Right lung (tissue), 10 donors: ENCODE results near the gene TMF1. TPM values are rescaled to one million over a fixed set of nuclear protein-coding genes. Genes with fewer than 3 reads are reported as not detected.

Experiments used
- DNase-seq, 2 donors: peaks; one replicate each; pipeline ENCODE4 v3.0.0-alpha.2; 2013
- long read RNA-seq, 8 donors: transcript quantifications; one replicate each; lab custom pipeline, GENCODE V29; 2026
- polyA plus RNA-seq, 5 donors: library from polyadenylated mRNA; unstranded; fragments of 120-200 nt; gene quantifications; one replicate each; pipeline versions ENCODE4 v1.2.1 to v1.2.3, GENCODE V29; 2013; ENCODE audit warnings: inconsistent platforms in 1 of 5, low replicate concordance in 1 of 5; ENCODE audit not compliant: insufficient read length in 5 of 5, insufficient read depth in 1 of 5

The TMF1 gene, protein sequence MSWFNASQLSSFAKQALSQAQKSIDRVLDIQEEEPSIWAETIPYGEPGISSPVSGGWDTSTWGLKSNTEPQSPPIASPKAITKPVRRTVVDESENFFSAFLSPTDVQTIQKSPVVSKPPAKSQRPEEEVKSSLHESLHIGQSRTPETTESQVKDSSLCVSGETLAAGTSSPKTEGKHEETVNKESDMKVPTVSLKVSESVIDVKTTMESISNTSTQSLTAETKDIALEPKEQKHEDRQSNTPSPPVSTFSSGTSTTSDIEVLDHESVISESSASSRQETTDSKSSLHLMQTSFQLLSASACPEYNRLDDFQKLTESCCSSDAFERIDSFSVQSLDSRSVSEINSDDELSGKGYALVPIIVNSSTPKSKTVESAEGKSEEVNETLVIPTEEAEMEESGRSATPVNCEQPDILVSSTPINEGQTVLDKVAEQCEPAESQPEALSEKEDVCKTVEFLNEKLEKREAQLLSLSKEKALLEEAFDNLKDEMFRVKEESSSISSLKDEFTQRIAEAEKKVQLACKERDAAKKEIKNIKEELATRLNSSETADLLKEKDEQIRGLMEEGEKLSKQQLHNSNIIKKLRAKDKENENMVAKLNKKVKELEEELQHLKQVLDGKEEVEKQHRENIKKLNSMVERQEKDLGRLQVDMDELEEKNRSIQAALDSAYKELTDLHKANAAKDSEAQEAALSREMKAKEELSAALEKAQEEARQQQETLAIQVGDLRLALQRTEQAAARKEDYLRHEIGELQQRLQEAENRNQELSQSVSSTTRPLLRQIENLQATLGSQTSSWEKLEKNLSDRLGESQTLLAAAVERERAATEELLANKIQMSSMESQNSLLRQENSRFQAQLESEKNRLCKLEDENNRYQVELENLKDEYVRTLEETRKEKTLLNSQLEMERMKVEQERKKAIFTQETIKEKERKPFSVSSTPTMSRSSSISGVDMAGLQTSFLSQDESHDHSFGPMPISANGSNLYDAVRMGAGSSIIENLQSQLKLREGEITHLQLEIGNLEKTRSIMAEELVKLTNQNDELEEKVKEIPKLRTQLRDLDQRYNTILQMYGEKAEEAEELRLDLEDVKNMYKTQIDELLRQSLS
- polyA plus RNA-seq, result 10 to 100 TPM; 26.2 to 57.0 (median 54.5) TPM
- long read RNA-seq, donor 1, full-length matches to known transcripts, result 2 of 28 reads
- long read RNA-seq, donor 1, partial matches to known transcripts, result 26 of 28 reads
- long read RNA-seq, donor 1, other reads (novel, unspliced or antisense), result 0 of 28 reads
- long read RNA-seq, donor 2, partial matches to known transcripts, result 6 of 6 reads
- long read RNA-seq, donor 2, other reads (novel, unspliced or antisense), result 0 of 6 reads
- long read RNA-seq, donor 3, full-length matches to known transcripts, result 2 of 236 reads
- long read RNA-seq, donor 3, partial matches to known transcripts, result 228 of 236 reads
- long read RNA-seq, donor 3, other reads (novel, unspliced or antisense), result 6 of 236 reads
- long read RNA-seq, donor 4, full-length matches to known transcripts, result 1 of 13 reads
- long read RNA-seq, donor 4, partial matches to known transcripts, result 12 of 13 reads
- long read RNA-seq, donor 4, other reads (novel, unspliced or antisense), result 0 of 13 reads
- long read RNA-seq, donor 5, full-length matches to known transcripts, result 2 of 33 reads
- long read RNA-seq, donor 5, partial matches to known transcripts, result 31 of 33 reads
- long read RNA-seq, donor 5, other reads (novel, unspliced or antisense), result 0 of 33 reads
- long read RNA-seq, donor 6, full-length matches to known transcripts, result 1 of 25 reads
- long read RNA-seq, donor 6, partial matches to known transcripts, result 24 of 25 reads
- long read RNA-seq, donor 6, other reads (novel, unspliced or antisense), result 0 of 25 reads
- long read RNA-seq, donor 7, full-length matches to known transcripts, result 2 of 2 reads
- long read RNA-seq, donor 7, partial matches to known transcripts, result 0 of 2 reads
- long read RNA-seq, donor 7, other reads (novel, unspliced or antisense), result 0 of 2 reads
- long read RNA-seq, donor 8, result 0 reads

DNA sequence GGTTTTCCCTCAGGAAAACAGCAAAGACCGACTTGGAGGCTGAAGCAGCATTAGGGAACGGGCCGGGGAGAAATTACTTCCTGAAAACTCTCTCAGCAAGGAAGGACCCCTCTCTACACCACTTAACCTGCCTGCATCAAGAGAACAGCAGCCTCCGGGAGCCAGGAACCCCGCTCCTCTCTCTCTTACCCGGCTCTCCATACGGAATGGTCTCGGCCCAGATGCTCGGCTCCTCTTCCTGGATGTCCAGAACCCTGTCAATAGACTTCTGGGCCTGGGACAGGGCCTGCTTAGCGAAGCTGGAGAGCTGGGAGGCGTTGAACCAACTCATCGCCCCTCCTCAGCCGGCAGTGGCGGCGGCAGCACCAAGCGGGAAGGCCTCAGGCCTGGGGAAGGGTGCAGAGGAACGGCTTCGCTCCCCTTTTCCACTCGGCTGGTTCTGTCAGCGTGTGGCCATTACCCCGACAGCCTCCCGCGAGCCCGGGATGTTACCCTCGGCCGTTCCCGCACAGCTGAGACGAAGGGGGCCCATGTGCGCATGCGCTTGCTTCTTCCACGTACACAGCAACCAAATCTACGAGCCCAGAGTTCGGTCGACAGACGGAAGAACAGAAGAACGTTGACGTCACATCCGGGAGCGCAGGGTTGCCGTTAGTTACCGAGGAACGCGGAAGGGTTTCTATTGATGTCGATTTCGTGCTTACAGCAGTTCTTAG is at the start of gene TMF1:
Gene TMF1, minus strand, starts transcription at position 578 of the 716 bp plus-strand sequence. Its CDS starts 247 bp downstream, at position 331.
- peak; percentile 98 to 99 for DNase-seq

DNA sequence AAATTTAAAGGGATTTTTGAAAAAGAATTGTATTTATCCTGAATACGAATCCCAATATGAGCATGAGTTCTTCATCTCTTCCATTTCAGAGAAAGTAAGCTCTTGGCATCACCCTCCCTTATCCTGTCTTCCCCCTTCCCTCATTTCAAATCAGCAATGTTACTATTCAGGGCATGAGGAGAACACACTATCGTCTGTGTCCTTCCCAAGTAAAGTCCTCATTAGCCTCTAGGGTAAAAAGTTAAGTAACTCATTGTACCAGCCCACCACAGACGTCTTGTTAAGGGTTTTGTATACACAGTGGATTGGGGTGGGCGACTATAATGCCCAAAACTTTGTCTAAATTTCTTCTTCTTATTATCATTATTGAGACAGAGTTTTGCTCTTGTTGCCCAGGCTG is 47.4 kb upstream of the TMF1 start:
- DNase-seq, result no peak

DNA sequence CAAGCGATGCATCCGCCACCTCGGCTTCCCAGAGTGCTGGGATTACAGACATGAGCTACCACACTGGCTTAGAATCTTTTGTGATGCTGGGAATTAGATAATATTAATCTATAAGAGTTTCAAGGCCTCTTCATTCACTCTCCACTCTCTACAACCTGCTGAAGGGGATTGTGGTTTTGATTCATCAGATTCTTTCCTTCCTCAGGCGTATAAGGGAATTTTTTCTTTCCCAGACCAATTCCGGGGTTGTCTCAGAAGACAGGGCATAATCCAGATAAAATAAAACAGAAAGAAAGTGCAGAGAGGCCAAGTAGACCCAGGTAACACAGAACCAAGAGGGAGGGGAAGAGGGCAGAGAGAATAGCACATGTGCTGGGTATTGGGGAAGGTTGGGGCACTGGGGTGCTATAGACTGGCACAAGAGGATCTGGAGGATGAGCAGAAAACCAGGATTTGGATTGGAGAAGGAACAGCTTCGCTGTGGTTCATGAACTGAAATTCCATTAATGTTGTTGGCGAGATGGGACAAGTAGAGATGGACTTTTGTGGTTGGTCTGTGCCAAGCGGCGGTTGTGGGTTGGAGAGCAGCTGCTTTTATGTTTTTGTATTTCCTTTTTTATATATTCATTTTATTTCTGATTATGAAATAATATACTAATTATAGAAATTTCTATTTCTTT is 45.4 kb upstream of the TMF1 start:
- no peak for DNase-seq

DNA sequence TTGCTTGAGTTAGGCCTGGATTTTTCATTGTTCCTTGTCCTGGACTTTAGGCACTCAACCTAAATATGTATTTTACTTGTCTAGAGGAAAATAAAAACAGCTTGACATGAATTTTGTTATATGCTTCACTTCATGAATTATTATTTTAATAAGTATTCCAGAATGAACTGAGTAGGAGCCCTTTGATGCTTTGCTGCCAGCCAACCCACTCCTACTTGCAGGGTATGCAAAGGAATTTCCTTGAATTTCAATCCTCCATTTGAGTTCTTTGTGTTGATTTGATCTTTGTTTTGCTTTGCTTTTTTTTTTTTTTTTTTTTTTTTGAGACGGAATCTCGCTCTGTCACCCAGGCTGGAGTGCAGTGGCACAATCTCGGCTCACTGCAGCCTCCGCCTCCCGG is 44.2 kb upstream of the TMF1 start:
- no peak for DNase-seq

DNA sequence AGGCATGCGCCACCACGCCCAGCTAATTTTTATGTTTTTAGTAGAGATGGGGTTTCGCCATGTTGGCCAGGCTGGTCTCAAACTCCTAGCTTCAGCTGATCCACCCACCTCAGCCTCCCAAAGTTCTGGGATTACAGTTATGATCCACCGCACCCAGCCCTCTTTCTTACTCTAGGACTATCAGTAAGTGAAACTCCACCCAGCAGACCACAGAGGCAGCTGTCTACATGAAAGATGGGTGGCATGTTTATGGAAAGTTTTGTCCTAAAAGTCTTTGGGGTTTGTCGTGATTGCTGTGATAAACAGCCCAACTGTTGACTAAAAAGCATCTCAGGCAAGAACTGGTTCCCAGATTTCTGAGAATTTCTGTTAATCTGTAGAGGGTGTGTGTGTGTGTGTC is 43.5 kb upstream of the TMF1 start:
- no peak for DNase-seq

DNA sequence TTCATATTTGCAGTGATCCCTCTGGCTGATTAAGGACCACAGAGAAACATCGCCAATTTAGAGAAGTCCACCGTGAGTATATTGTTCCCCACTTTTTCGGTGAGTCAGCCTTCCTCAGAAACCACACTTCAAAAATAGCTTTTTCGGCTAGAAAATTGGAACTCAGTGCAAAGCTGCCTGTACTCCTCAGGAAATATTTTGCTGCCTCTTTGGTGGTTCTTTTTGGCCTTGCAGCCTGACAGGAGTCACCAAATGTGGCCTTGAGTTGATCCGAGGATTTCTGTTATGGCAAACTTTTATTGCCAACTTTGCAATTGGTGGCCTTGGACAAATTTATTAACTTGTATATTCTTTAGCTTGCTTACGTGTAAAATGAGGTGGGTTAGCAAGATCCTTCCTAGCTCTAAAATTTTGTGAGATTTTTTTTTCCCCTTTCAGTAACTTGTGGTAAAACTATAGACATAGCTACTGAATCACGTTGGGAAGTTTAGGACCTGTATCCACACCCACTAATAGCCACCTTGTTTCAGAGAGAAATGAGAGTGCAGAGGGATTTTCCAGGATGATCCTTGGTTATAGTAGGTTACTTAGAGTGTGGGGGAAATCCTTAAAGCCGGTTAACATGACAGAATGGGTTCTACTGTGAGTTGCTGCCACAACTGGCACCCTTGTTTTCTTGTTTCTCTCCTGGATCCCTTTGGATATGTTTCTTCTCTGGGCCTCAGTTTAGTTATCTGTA is 42.5 kb upstream of the TMF1 start:
- no peak for DNase-seq

DNA sequence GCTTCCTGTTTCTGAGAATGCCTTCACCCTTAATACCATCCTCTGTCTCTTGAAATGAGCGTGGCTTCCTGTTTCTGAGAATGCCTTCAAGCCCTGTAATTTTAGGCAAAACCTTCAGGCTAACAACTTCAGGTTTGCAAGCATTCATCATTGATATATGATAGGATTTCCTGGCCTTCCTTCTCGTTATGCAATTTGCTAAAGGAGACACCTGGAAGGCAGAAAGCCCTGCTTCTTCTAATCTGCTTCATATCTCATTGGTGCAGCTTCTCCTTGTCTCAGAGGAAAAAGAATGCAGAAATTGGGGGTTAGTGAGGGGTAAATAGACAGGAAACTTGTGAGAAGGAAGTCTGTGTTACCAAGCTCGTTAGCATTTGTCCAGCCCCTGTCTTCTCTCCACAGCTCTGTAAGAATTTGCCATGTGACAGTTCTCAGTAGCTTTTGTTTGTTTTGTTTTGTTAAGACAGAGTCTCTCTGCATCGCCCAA is 39.9 kb upstream of the TMF1 start:
- no peak for DNase-seq

DNA sequence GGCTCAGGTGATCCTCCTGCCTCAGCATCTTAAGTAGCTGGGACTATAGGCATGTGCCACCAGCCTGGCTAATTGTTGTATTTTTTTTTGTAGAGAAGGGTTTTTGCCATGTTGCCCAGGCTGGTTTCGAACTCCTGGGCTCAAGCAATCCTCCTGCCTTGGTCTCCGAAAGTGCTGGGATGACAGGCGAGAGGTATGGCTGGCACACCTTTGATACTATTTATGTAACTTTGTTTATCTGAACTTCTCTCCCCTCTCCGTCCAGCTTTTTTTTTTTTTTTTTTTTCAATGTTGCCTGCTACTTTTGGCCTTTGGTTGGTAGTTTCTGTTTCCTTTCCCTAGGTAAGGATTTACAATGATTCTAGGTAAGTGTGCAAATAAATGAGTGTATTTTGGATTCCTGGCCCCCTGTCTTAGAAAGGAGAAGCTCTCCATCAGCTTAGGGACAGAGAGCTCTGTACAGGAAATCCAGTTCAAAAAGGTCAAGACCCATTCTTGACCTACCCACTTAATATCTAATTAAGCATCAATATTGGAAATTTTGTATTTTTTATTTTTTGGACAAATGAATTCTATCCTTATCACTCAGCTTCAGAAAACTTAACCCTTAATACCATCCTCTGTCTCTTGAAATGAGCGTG is 39.4 kb upstream of the TMF1 start:
- no peak for DNase-seq

DNA sequence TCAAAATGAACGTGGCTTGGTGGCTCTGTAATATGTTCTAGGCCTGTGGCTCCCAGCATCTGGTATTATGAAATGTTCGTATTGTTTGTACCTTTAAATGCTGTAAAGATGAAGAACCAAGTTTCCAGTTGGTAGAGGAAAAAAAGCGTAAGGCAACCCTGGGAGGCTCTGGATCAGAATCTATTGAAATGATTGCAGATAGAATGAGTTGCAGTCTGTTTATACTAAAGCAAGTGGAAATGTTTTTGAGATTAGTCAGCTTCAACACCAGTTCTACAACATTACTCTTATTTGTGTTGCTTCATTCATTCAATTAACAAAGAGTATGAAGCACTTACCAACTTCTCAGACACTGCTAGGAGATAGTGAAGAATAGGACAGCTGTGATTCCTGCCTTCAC is 37.9 kb upstream of the TMF1 start:
- no peak for DNase-seq

DNA sequence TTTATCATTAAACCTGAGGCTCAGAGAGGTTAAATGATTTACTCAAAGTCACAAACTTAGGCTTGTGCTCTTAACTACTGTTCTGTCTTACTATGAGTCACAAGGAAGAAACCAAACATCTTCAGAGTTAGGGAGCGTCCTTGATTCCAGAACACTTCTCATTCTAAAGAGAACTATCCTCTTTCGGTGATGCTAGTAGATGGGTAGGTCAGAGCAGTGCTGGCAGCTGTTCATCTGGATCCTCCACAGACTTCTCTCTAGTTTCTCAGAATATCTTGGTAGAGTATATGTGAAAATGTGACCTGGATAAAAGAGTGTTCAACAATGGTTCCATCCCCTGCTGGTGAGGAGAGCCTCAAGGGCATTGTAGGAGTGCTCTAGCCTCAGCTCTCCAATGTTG is 35.9 kb upstream of the TMF1 start:
- no peak for DNase-seq

DNA sequence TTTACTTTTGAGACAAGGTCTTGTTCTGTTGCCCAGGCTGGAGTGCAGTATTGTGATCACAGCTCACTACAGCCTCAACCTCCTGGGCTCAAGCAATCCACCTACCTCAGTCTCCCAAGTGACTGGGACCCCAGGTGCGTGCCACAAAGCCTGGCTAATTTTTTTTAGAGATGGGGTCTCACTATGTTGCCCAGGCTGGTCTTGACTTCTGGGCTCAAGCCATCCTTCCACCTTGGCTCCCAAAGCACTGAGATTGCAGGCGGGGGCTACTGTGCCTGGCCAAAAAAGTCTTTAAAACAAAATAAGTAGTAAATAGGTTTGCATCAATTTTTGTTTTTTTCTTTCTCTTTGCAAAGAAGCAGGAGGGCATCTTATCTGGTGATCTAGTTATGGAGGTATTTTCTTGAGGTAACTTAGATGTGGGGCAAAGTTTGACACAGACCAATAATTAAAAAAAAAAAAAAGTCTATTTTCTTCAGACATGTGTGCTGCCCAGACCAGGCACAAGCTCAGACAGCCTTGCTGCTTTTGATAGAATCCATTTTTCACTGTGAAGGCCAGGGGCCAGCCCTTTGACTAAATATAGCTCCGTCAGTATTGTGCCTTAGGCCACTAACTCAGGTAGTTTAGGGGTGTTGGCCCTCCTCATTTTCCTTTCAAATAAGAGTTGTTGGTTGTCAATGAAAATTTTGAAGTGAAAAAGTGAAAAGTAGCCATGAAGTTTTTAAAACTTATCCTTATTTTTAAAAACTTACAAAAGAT is 35.1 kb upstream of the TMF1 start:
- no peak for DNase-seq

DNA sequence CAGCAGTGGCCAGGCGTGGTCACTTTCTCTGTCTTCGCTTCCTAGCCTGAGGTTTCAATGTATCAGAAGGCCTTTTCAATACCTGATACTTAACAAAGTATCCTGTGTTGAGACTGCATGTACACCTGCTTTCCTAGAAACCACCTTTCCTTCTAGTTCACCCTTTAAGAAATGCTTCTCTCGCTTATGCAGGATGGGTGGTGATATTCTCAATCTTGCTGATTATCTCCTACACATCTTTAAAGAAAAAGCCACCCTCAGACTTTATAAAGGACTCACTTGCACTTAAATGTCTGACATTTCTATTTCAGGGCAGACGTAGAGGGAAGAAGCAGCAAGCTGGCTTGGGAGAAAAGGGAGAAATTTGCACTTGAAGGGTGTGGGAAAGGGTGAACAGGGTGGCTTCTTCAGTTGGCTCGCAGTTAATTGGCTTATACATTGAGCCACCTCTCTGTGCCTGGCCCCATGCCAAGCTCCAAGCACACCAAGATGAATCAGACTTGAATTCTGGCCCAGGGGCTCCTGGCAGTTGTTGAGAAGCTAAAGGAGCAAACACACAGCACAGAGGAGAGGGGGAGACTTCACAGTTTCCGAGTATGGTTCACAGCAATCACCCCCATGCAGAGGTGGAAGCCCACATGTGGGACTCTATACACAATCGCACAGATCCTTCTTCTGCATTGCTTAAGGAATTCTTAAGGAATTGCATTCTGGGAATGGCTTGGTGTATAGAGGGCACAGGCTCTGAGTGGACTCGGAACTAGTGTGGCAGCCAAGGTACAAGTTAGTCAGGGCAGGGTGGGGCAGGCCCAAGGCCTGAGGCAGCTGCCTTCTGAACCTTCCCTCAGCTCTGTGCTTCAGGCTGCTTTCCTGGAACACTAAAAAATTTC is 33.9 kb upstream of the TMF1 start:
- DNase-seq, result peak; percentile 40 to 63

DNA sequence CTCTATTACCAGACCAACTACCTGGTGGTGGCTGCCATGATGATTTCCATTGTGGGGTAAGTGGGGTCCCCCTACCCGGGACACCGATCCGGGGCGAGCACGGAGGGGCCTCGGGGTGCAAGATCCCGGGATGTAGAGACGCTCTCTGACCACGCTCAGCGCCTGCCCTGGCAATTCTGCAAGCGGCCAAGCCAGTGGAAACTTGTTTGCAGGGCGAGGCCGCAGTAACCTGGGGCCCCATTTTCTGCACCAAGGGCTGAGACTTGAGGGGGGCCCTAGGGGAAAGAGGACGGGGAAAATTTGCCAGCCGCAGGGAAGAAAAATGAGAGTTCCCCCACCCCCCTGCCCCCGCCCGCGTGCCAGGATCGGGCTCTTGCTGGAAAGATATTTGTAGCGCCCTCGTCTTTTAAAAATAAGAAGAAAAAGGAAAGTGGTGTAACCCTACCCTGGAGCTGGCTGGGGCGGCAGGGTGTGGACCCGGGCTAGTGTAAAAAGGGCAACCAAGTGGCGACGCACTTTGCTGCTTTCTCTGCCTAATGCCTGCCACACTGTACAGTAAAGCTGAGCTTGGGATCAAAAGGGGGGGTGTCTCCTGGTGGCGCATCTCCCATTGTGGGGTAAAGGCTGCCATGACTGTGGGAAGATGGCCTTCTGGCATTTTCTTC is 33.2 kb upstream of the TMF1 start:
- no peak for DNase-seq

DNA sequence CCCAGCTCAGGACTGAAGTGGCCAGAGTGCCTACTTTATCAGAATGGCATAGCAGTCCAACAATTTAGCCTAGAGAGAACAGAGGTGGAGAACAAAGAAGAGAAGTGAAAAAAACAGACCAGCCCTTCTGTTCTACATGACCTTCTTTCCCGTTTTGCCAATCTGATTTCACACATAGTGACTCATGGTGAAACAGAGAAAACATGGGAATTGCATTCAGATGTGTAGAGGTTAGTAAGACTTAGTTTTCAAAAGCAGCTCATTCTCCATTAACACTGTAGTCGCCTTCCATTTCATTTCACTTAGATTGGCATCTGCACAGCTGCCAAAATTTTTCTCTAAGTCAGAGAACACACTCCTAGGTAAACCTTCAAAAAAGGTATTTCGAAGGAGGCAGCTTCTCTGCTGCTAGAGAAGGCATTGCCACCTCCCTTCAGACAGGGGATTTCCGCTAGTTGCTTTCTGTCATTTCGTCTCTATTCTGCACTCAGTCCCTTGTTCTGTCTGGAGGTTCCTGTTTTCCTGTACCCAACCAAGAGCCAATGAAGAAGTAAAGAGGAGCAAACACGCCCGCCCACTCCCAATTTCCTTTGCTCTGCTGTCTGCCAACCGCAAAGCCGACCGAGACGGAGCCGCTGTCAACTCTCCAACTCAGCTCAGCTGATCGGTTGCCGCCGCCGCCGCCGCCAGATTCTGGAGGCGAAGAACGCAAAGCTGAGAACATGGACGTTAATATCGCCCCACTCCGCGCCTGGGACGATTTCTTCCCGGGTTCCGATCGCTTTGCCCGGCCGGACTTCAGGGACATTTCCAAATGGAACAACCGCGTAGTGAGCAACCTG is 32.4 kb upstream of the TMF1 start, which contains the start of gene ARL6IP5:
Gene ARL6IP5, plus strand, starts transcription at position 612 of the 842 bp plus-strand sequence. Its CDS starts 111 bp downstream, at position 723.
- peak; percentile 89 for DNase-seq
